HG02884 (cell line): ENCODE data around the gene SERPINA3.
"Not testable (repeated sequence)": the region's sequence is repeated elsewhere in the genome, so short reads cannot be mapped to it uniquely, and the experiment has no call there.

ENCODE experiments used
- ATAC-seq: cut with Tn5 transposase; IDR thresholded peaks from one replicate; pipeline ENCODE4 v1.9.1; 2021; ENCODE audit warnings: mild to moderate bottlenecking, moderate library complexity; ENCODE audit not compliant: unreplicated experiment

Gene SERPINA3

GRCh38 chr14:94631050-94631449, 18.9 kb downstream of the SERPINA3 start:
- no peak for ATAC-seq

- no peak for ATAC-seq
Measured at GRCh38 chr14:94631536-94632304, 19.5 kb downstream of the SERPINA3 start.

GRCh38 chr14:94632305-94632590, 20.1 kb downstream of the SERPINA3 start:
- ATAC-seq, result no peak

- ATAC-seq, result no peak
Measured at GRCh38 chr14:94633121-94633520, 20.9 kb downstream of the SERPINA3 start.

- no peak for ATAC-seq
Measured at GRCh38 chr14:94635154-94635553, 23.0 kb downstream of the SERPINA3 start.

- ATAC-seq, result no peak
Measured at GRCh38 chr14:94636744-94637412, 24.7 kb downstream of the SERPINA3 start.

GRCh38 chr14:94637814-94638213, 25.6 kb downstream of the SERPINA3 start:
- ATAC-seq, result not testable (repeated sequence)

GRCh38 chr14:94638339-94638738, 26.1 kb downstream of the SERPINA3 start:
- no peak for ATAC-seq

GRCh38 chr14:94638961-94639817, 27.0 kb downstream of the SERPINA3 start:
- no peak for ATAC-seq

GRCh38 chr14:94640721-94641631, 28.8 kb downstream of the SERPINA3 start:
- no peak for ATAC-seq

- no peak for ATAC-seq
Measured at GRCh38 chr14:94641632-94641955, 29.4 kb downstream of the SERPINA3 start.

- no peak for ATAC-seq
Measured at GRCh38 chr14:94643316-94644101, 31.3 kb downstream of the SERPINA3 start.

GRCh38 chr14:94644102-94644535, 31.9 kb downstream of the SERPINA3 start:
- no peak for ATAC-seq

- no peak for ATAC-seq
Measured at GRCh38 chr14:94646066-94646465, 33.9 kb downstream of the SERPINA3 start.

- no peak for ATAC-seq
Measured at GRCh38 chr14:94646481-94646880, 34.3 kb downstream of the SERPINA3 start.

GRCh38 chr14:94648801-94649200, 36.6 kb downstream of the SERPINA3 start:
- no peak for ATAC-seq

GRCh38 chr14:94649543-94650443, 37.6 kb downstream of the SERPINA3 start:
- no peak for ATAC-seq

GRCh38 chr14:94650444-94650775, 38.2 kb downstream of the SERPINA3 start:
- ATAC-seq, result no peak
